Measurements from ENCODE around the gene CMKLR1.

DNA sequence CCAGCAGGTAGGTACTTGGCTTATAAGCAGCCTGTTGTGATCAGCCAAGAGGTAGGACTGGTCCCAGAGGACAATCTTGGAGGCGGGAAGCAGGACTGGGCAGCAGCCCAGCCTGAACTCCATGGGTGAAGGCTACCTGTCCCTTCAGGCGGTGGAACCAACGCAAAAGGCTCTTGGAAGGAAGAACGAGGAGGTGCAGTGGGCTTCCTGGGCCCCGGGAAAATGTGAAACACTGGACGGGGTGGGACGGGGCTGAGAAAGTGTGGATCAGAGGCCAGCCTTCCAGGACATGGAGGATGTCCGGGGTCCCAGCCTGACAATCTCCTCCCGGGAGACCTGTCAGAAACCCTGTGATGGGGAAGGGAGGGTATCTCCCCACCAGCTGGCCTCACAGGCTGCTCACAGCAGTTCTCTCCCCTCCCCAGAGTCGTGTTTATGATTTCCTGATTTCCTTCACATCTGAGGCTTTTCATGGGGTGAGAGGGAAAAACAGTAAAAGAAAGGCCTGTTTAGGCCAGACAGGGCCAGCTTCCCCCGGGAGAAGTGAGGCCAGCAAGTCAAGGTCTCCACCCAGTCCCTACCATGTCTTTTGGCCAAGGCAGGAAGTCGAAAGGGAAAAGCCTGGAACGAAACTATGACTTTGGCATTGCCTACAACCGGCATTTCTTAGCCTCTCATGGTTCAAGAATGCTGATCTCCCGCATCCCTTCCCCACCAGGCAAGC is 11.3 kb downstream of the CMKLR1 start:
- TF ChIP-seq, protein P1, sequence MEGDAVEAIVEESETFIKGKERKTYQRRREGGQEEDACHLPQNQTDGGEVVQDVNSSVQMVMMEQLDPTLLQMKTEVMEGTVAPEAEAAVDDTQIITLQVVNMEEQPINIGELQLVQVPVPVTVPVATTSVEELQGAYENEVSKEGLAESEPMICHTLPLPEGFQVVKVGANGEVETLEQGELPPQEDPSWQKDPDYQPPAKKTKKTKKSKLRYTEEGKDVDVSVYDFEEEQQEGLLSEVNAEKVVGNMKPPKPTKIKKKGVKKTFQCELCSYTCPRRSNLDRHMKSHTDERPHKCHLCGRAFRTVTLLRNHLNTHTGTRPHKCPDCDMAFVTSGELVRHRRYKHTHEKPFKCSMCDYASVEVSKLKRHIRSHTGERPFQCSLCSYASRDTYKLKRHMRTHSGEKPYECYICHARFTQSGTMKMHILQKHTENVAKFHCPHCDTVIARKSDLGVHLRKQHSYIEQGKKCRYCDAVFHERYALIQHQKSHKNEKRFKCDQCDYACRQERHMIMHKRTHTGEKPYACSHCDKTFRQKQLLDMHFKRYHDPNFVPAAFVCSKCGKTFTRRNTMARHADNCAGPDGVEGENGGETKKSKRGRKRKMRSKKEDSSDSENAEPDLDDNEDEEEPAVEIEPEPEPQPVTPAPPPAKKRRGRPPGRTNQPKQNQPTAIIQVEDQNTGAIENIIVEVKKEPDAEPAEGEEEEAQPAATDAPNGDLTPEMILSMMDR (IDR thresholded peaks at IDR 0.05): no peak
- no peak for TF ChIP-seq POLR2A (IDR thresholded peaks at IDR 0.05)

All from lower leg skin (tissue), 3 donors.